ENCODE data around the gene WDTC1. TPM values are rescaled to one million over a fixed set of nuclear protein-coding genes. Genes with fewer than 3 reads are reported as not detected.

The WDTC1 gene
- total and polyA plus RNA-seq, 9 of the 15 experiments (the other 6 are each of a cell fraction or from before 2014, with no cell fraction given), result 0.18 to 32.3 (median 8.8) TPM

DNA sequence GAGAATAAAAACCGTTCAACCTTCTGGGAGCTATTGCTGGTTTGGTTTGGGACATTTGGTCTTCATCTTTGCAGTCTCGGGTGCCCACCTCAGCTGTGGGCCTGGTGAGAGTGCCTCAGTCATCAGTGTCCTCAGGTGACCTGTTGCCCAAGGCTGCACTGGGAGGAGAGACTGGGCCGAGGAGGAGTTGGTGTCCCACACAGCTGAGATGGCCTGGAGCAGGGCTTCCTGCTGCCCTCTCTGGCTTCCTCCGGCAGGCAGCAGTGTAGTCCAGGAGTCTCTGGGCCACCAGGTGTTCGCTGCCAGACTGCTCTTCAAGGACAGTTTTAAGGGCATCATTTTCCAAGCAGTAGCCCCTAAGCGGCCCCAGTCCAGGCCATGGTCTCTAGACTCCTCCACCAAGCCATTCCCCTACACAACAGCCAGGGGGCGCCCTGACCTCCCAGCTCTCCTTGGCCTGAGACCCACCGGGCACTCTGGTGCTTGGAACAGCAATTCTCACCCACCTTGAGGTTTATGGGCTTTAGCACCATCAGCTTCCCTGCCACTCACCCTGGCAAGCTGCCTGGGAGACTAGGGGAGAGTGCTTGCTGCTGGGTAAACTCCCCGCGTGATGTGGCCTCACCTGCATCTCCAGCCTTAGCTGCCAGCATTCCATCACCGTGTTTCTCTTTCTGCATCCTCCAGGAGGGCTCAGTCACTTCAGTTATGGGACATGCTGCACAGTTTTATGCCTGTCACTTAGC lies 98.3 kb downstream of the WDTC1 start (continued):
- TF ChIP-seq SMC3 (conservative IDR thresholded peaks at IDR 0.05; ENCODE audit: insufficient read depth, low read depth, low read length) (peak; percentile 76), RAD21 (CRISPR knock-in tag; conservative IDR thresholded peaks at IDR 0.05 in 1 of 2, IDR thresholded peaks at IDR 0.05 in 1 of 2) (peak; percentile 26 to 75; a peak in 3 of 4 replicates), FOSL1 (tag; conservative IDR thresholded peaks at IDR 0.05) (no peak), ZNF766 (CRISPR knock-in tag; conservative IDR thresholded peaks at IDR 0.05) (no peak), CBFB (CRISPR knock-in tag; IDR thresholded peaks at IDR 0.05) (peak; percentile 23; the same call in 1 of the 2 replicates), ZMIZ1 (IDR thresholded peaks at IDR 0.05; ENCODE audit: low read depth in 2 of 2, low read length in 2 of 2) (peak in 1 of 2 experiments; percentile 33; a peak in 1 of 4 replicates), YY1 (IDR thresholded peaks at IDR 0.05; ENCODE audit: borderline replicate concordance in 1 of 3, control insufficient read depth in 1 of 3, extremely low read depth in 1 of 3, insufficient read depth in 3 of 3, insufficient read length in 1 of 3, insufficient replicate concordance in 2 of 3, low read depth in 1 of 3, low read length in 2 of 3) (peak in 2 of 3 experiments; percentile 8 to 9), CEBPB (tag; IDR thresholded peaks at IDR 0.05) (peak; percentile 77), E2F5 (CRISPR knock-in tag; IDR thresholded peaks at IDR 0.05) (0 out of 2 replicates have a peak, but pooled peaks have one; percentile 38), ZNF146 (CRISPR knock-in tag; IDR thresholded peaks at IDR 0.05; ENCODE audit: unreplicated experiment) (no peak), ELK3 (CRISPR knock-in tag; IDR thresholded peaks at IDR 0.05) (no peak), POLR2G (IDR thresholded peaks at IDR 0.05; ENCODE audit: low read depth, low read length) (0 out of 2 replicates have a peak, but pooled peaks have one; percentile 37)
- TF ChIP-seq, protein P1, sequence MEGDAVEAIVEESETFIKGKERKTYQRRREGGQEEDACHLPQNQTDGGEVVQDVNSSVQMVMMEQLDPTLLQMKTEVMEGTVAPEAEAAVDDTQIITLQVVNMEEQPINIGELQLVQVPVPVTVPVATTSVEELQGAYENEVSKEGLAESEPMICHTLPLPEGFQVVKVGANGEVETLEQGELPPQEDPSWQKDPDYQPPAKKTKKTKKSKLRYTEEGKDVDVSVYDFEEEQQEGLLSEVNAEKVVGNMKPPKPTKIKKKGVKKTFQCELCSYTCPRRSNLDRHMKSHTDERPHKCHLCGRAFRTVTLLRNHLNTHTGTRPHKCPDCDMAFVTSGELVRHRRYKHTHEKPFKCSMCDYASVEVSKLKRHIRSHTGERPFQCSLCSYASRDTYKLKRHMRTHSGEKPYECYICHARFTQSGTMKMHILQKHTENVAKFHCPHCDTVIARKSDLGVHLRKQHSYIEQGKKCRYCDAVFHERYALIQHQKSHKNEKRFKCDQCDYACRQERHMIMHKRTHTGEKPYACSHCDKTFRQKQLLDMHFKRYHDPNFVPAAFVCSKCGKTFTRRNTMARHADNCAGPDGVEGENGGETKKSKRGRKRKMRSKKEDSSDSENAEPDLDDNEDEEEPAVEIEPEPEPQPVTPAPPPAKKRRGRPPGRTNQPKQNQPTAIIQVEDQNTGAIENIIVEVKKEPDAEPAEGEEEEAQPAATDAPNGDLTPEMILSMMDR (IDR thresholded peaks at IDR 0.05 in 2 of 3, conservative IDR thresholded peaks at IDR 0.05 in 1 of 3; ENCODE audit: insufficient read depth in 2 of 3, low read depth in 1 of 3, low read length in 3 of 3), result peak; percentile 88 to 96 (median 90)

Data from K562 (cell line).